Astrocyte of the cerebellum (primary cell): ENCODE measurements around the gene RABGGTB.
A peak's percentile ranks its signal among the peaks of the same experiment; 100 is the strongest.

ENCODE experiments used
- DNase-seq: peaks from one replicate; pipeline ENCODE4 v3.0.0-alpha.2; 2011; ENCODE audit warnings: low read depth
- H3K4me3 ChIP-seq: 2 replicates; pipeline ENCODE4 v1.5.1; 2011; ENCODE audit warnings: mild to moderate bottlenecking, low read depth, low read length, moderate library complexity
- CTCF ChIP-seq: IDR thresholded peaks from 2 replicates; pipeline ENCODE4 v1.5.1; 2012; ENCODE audit warnings: low read length, low read depth, moderate library complexity, mild to moderate bottlenecking; ENCODE audit errors: missing control alignments
- in situ Hi-C: cut with HindIII; loops from 2 replicates; pipeline ENCODE4 v1.10.0; 2017; ENCODE audit warnings: low sequenced_read_pairs

RABGGTB gene

GRCh38 chr1:75787524-75787923, 1.5 kb downstream of the RABGGTB start:
- no peak for TF ChIP-seq CTCF
- peak overlapping the region; percentile 67 for H3K4me3 ChIP-seq
- DNase-seq: no peak
- in situ Hi-C loops: no loop called here

- in situ Hi-C loops: no loop called here
- TF ChIP-seq CTCF: no peak
- no peak overlapping the region for H3K4me3 ChIP-seq
- DNase-seq: no peak
These were observed 3.9 kb downstream of the RABGGTB start for GRCh38 chr1:75789988-75790387.

GRCh38 chr1:75791022-75791421, 5.0 kb downstream of the RABGGTB start:
- H3K4me3 ChIP-seq: no peak overlapping the region
- in situ Hi-C loops: no loop called here
- no peak for TF ChIP-seq CTCF
- DNase-seq: no peak

- H3K4me3 ChIP-seq: no peak overlapping the region
- no peak for DNase-seq
- no peak for TF ChIP-seq CTCF
- in situ Hi-C loops: no loop called here
These were observed 6.0 kb downstream of the RABGGTB start for GRCh38 chr1:75792091-75792490.

GRCh38 chr1:75794382-75794781, 8.3 kb downstream of the RABGGTB start:
- no peak for DNase-seq
- in situ Hi-C loops: no loop called here
- no peak overlapping the region for H3K4me3 ChIP-seq
- no peak for TF ChIP-seq CTCF

- no peak for DNase-seq
- TF ChIP-seq CTCF: no peak
- H3K4me3 ChIP-seq: no peak overlapping the region
- in situ Hi-C loops: no loop called here
These were observed 9.7 kb downstream of the RABGGTB start for GRCh38 chr1:75795703-75796193.
